Kidney epithelial cell (primary cell): Measurements from ENCODE around the gene INPP5A. TPM values are rescaled to one million over a fixed set of nuclear protein-coding genes. Genes with fewer than 3 reads are reported as not detected.

ENCODE experiments used
- DNase-seq: peaks from one replicate; pipeline ENCODE4 v3.0.0-alpha.2; 2010; ENCODE audit warnings: low read depth
- H3K27me3 ChIP-seq: 2 replicates; pipeline ENCODE4 v1.6.0; 2011; ENCODE audit warnings: low read length; ENCODE audit not compliant: control insufficient read depth, insufficient read depth
- H3K36me3 ChIP-seq: 2 replicates; pipeline ENCODE4 v1.5.1; 2011; ENCODE audit warnings: low read length; ENCODE audit not compliant: control insufficient read depth, insufficient read depth
- H3K4me3 ChIP-seq: 2 replicates; pipeline ENCODE4 v1.5.1; 2011; ENCODE audit warnings: low read depth, mild to moderate bottlenecking, control low read depth, low read length
- CTCF ChIP-seq: IDR thresholded peaks from 2 replicates; pipeline ENCODE4 v1.5.1; 2011; ENCODE audit warnings: mild to moderate bottlenecking, moderate library complexity, low read length, control low read depth, inconsistent platforms; ENCODE audit not compliant: insufficient read depth, poor library complexity, severe bottlenecking
- total RNA-seq: library from RNA; depleted of rRNA; stranded (reverse); fragments of >200 nt; gene quantifications from 2 replicates; pipeline ENCODE4 v1.2.3, GENCODE V29; 2015

Gene INPP5A
- total RNA-seq, 1 donor from 2014 or later = 45.1 TPM

GRCh38 chr10:132750936-132751335 lies 213.3 kb downstream of the INPP5A start:
- Histone ChIP-seq H3K36me3 (no peaks in the 10 kb centered on the region), H3K27me3 (no peaks in the 10 kb centered on the region), H3K4me3 (no peak overlapping the region)
- DNase-seq = no peak
- TF ChIP-seq CTCF = no peak

GRCh38 chr10:132752378-132752777 lies 214.8 kb downstream of the INPP5A start:
- Histone ChIP-seq H3K36me3 (no peaks in the 10 kb centered on the region), H3K27me3 (no peaks in the 10 kb centered on the region), H3K4me3 (no peak overlapping the region)
- no peak for TF ChIP-seq CTCF
- no peak for DNase-seq

GRCh38 chr10:132752961-132753360 lies 215.4 kb downstream of the INPP5A start:
- TF ChIP-seq CTCF = no peak

GRCh38 chr10:132753596-132753995 lies 216.0 kb downstream of the INPP5A start:
- DNase-seq = no peak
- Histone ChIP-seq H3K4me3 (no peak overlapping the region), H3K27me3 (no peaks in the 10 kb centered on the region), H3K36me3 (no peaks in the 10 kb centered on the region)
- TF ChIP-seq CTCF = no peak

More at GRCh38 chr10:132752961-132753360, 215.4 kb downstream of the INPP5A start:
- no peaks in the 10 kb centered on the region for H3K27me3 ChIP-seq
- no peak for DNase-seq
- no peak overlapping the region for H3K4me3 ChIP-seq
- H3K36me3 ChIP-seq = no peaks in the 10 kb centered on the region

- DNase-seq = no peak
- H3K4me3 ChIP-seq = no peak overlapping the region
- TF ChIP-seq CTCF = no peak
- no peaks in the 10 kb centered on the region for H3K36me3 ChIP-seq
- H3K27me3 ChIP-seq = no peaks in the 10 kb centered on the region
Measured at GRCh38 chr10:132754071-132754470, 216.5 kb downstream of the INPP5A start.

- no peak for DNase-seq
- Histone ChIP-seq H3K4me3 (no peak overlapping the region), H3K27me3 (no peaks in the 10 kb centered on the region), H3K36me3 (no peaks in the 10 kb centered on the region)
- no peak for TF ChIP-seq CTCF
Measured at GRCh38 chr10:132755166-132755711, 217.7 kb downstream of the INPP5A start.
